NCI-H1417 (cell line): ENCODE results near the gene C16orf78.

Source experiments
- DNase-seq, 3 experiments: peaks; one replicate each; lab custom pipeline; 2025; lab: John Stamatoyannopoulos, UW

C16orf78 gene

GRCh38 chr16:49395021-49395420, 21.4 kb downstream of the C16orf78 start:
- no peak for DNase-seq

DNA sequence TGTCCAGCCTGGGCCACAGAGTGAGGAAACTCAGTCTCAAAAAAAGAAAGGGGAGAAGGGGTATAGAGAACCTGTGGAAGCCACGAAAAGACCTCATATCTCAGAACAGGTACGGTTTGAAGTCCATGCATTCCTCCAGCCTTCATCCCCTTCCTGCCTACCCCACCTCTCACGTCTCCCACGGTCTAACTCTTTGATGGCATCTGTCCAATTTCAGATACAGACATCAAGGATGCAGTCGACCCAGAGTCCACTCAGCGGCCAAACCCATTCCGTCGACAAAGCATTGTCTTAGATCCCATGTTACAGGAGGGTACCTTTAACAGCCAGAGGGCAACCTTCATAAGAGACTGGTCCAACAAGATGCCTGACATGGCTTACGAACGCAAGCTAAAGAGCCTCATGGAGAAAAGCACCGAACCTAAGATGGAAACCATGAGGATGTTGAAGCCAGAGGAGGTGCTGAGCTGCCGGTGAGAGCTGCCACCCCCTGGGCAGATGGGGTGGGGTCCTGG, 22.7 kb downstream of the C16orf78 start:
- no peak for DNase-seq

DNA sequence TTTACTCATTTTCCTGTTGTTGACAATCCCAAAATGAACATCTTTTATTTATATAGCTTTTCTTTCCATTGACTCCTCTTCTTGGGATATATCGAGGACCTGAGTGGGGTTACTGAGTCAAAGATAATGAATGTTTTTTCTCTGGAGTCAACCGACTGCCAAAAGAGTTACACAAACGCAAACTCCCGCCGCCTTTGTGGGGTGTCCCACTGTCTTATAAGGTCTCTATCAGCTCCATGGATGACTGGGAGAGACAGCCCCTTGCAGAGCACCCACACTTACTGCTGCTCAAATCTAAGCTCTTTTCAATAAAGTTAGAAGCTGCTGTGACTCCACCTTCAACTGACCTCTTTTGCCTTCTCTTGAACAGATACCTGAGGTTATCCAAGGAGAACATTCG, 25.2 kb downstream of the C16orf78 start:
- DNase-seq: no peak

- no peak for DNase-seq
These were observed 26.2 kb downstream of the C16orf78 start for GRCh38 chr16:49399594-49400364.

DNA sequence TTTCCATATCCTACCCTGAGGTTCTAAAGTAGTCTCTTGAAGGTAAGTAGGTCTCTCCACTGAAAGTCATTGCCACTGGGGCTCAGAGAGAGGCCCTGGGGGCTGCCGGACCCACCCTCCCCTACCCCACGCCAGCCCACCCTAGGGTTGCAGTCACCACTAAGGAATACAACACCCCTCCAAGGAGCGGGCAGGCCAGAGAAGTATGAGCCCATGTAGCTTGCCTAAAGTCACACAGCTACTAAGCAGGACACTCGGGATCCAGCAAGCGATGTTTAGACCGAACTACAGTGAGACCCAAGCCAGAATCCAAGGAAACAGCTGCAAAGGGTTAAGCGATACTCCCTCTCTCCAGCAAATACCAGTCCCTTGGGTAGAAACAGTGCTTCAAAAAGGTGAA, 27.0 kb downstream of the C16orf78 start:
- DNase-seq: no peak

DNA sequence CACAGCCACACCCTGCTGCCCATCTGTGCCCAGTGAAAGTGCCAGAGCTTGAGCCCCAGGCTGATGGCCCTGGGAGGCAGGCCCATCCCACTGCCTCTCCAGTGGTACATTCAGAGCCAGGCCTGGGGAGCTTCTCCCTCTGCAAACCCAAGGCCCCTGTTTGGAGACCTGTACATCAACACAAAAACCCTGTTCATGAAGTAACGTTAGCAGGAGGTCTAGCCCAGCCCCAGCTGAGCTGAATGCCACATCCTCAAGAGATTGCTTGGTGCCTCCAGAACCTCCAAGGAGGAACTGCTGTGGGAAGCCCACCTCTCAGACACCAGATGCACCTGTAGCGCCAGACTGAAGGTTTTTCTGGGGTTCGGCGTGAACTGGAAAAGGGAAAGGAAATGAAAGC, 31.5 kb downstream of the C16orf78 start:
- no peak for DNase-seq

GRCh38 chr16:49405530-49405929, 31.9 kb downstream of the C16orf78 start:
- DNase-seq: peak in 1 of 3 experiments; percentile 3

DNA sequence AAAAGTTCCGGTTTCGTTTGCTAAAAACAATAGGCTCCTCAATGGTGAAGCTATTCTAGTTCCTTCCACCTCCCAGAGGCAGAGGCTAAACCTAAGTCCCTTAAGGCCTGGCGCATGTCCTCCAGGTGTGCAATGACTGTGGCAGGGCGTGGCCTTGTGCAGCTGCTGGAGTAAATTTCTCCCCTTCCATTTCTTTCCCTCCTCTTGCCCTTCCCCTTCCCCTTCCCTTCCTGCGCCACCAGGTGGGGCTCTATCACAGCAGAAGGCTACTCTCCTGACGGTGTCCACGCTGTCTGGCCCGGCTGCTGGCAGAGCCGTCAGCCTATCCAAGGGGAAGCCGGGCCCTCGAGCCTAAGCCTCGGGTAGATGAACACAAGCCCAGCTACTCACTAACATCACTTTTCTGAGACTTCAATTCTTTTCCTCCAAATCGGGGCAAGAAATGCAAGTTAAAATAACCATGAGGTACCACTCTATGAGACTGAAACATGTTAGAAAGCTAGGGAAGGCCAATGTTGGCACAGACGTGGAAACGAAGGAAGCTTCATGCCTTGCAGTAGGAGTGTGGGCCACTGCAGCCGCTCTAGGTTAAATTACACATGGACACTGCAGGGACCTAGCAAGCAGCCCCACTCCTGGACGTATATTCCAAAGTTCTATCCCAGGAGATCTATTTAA, 34.4 kb downstream of the C16orf78 start:
- DNase-seq: peak; percentile 74 to 94 (median 82)

DNA sequence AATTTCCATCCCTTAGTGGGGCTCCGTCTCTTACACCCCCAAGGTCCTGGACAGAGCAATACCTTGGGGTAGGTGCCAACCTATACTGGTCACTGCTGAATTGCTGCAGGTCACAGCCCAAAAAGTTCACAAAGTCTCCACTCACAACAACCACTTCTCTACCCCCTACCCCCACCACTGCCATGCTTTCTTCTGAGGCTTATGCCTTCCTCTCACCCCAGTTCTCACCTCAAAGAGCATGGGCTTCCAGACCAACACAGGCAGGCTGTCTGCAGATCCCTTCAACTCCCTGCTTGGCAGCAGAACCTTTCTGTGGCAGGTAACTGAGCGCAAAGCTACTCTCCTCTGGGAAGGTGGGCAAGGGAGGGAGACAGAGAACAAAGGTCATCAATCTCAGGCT, 35.5 kb downstream of the C16orf78 start:
- DNase-seq: no peak

DNA sequence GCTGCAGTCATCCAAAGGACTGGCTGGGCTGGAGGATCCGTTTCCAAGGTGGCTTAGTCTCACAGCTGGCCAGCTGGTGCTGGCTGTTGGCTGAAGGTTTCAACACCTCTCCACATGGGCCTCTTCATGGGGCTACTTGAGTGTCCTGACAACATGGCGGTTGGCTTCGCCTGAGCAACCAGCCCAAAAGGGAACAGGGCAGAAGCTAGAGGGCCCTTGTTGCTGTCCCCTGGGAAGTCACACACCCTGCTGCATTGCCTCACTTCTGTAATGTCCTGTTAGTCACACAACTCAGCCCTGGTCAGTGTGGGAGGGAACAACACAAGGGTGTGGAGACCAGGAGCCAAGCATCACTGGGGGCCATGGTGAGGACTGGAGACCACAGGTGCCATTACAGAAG, 36.6 kb downstream of the C16orf78 start:
- DNase-seq: no peak

- DNase-seq: no peak
These were observed 37.7 kb downstream of the C16orf78 start for GRCh38 chr16:49411121-49411970.

GRCh38 chr16:49414671-49415070, 41.1 kb downstream of the C16orf78 start:
- DNase-seq: no peak

GRCh38 chr16:49415083-49415482, 41.5 kb downstream of the C16orf78 start:
- no peak for DNase-seq

- no peak for DNase-seq
These were observed 42.5 kb downstream of the C16orf78 start for GRCh38 chr16:49416001-49416675.

DNA sequence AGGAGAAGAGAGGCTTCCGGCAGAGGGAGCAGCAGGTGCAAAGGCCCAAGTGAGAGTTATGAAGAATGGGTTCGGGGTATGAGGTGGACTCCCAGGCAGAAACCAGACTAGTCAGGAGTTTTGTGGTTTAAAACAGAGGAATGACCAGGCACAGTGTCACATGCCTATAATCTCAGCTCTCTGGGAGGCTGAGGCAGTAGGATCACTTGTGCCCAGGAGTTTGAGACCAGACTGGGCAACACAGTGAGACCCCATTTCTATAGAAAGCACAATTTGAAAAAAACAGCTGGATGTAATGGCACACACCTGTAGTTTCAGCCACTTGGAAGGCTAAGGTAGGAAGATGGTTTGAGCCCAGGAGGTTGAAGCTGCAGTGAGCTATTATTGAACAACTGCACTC, 43.8 kb downstream of the C16orf78 start:
- DNase-seq: no peak

- DNase-seq: no peak
These were observed 45.4 kb downstream of the C16orf78 start for GRCh38 chr16:49419006-49419405.

DNA sequence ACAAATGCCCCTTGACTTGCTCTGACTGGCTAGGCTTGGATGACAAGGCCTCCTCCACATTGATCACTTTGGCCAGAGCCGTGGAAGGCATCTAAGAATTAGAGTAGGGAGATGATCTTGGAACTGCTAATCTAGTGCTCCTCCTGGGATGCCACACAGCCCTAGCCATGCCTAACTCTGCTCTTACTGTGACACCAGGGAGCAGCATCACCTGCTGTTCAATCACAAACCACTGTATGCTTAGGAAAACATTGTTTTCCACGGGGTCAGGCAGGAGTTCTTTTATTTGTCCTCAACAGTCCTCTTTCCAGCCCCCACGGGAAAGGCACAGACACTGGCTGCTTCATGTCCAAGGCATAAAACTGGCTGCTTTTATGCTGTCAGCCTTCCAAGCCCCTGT, 46.3 kb downstream of the C16orf78 start:
- DNase-seq: peak in 2 of 3 experiments; percentile 16 to 45

DNA sequence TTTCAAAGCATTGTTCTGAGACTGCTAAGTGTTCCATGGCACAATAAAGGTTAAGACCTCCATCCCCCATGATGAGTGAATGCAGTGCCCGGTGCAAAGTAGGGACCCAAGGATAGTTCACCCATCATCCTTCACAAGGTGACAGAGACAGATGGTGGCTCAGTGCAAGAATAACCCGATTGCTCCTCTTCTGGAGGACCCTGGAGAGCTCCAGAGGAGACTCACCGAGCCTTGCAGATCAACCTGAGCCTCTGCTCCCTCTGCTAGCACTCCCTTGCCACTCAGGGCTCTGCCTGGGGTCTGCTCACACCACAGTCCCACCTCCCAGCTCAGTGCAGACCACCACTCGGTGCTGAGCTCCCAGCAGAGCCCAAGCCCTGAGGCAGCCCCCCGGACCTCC, 49.3 kb downstream of the C16orf78 start:
- DNase-seq: no peak

GRCh38 chr16:49424961-49425360, 51.4 kb downstream of the C16orf78 start:
- DNase-seq: no peak

GRCh38 chr16:49427771-49428170, 54.2 kb downstream of the C16orf78 start:
- no peak for DNase-seq

- no peak for DNase-seq
These were observed 55.2 kb downstream of the C16orf78 start for GRCh38 chr16:49428808-49429207.

- DNase-seq: no peak
These were observed 57.4 kb downstream of the C16orf78 start for GRCh38 chr16:49431040-49431439.
